HEK293 (cell line): ENCODE data around the gene SCFD2.

ENCODE experiments used
- CTCF ChIA-PET: fragments of 350-600 bp; formaldehyde crosslinking; extraction: SDS; loops from one replicate; lab custom pipeline; 2021; ENCODE audit warnings: antibody characterized with exemption; lab: Yijun Ruan, JAX
- POLR2A ChIA-PET: fragments of 300-600 bp; formaldehyde crosslinking; extraction: SDS; loops from one replicate; lab custom pipeline; 2020; ENCODE audit warnings: antibody characterized with exemption, inconsistent platforms; lab: Yijun Ruan, JAX
- H3K27ac ChIP-seq: fragments of 200-500 bp; sonication (Bioruptor generic); 2 replicates; pipeline ENCODE4 v1.5.1; 2014; ENCODE audit warnings: low read depth, low read length, control low read depth, inconsistent platforms; ENCODE audit errors: extremely low read depth
- H3K36me3 ChIP-seq, 2 experiments: fragments of 200-500 bp in 1 of 2; sonication (Bioruptor generic) in 1 of 2; 1 replicate in 1 of 2; 2 replicates in 1 of 2; pipeline ENCODE4 v1.5.1; 2014 to 2017; ENCODE audit warnings: inconsistent platforms in 2 of 2, low read length in 2 of 2; ENCODE audit not compliant: control insufficient read depth in 2 of 2, insufficient read depth in 1 of 2
- H3K4me1 ChIP-seq: fragments of 200-500 bp; sonication (Bioruptor generic); 2 replicates; pipeline ENCODE4 v1.5.1; 2014; ENCODE audit warnings: mild to moderate bottlenecking, low read length, inconsistent platforms; ENCODE audit not compliant: control insufficient read depth, insufficient read depth
- H3K4me3 ChIP-seq: 2 replicates; pipeline ENCODE4 v1.5.1; 2011; ENCODE audit warnings: low read depth, mild to moderate bottlenecking, control low read depth, low read length, moderate library complexity
- H3K9me3 ChIP-seq: fragments of 200-500 bp; sonication (Bioruptor generic); 2 replicates; pipeline ENCODE4 v1.5.1; 2014; ENCODE audit warnings: low read depth, low read length, inconsistent platforms; ENCODE audit not compliant: control insufficient read depth, insufficient read depth
- KLF10 ChIP-seq: fragments of 450-650 bp; IDR thresholded peaks from 2 replicates; pipeline ENCODE4 v1.5.1; 2018; ENCODE audit warnings: missing biosample characterization, mild to moderate bottlenecking, missing genetic modification characterization
- KLF7 ChIP-seq: fragments of 450-650 bp; formaldehyde crosslinking; IDR thresholded peaks from 2 replicates; pipeline ENCODE4 v1.5.1; 2016; ENCODE audit warnings: missing biosample characterization, missing genetic modification characterization, borderline replicate concordance
- RBAK ChIP-seq: fragments of 450-650 bp; formaldehyde crosslinking; IDR thresholded peaks from 2 replicates; pipeline ENCODE4 v1.5.1; 2016; ENCODE audit warnings: missing biosample characterization, missing genetic modification characterization
- TSHZ1 ChIP-seq: fragments of 450-650 bp; formaldehyde crosslinking; IDR thresholded peaks from 2 replicates; pipeline ENCODE4 v1.5.1; 2016; ENCODE audit warnings: missing biosample characterization, missing genetic modification characterization, borderline replicate concordance
- WT1 ChIP-seq: fragments of 450-650 bp; formaldehyde crosslinking; IDR thresholded peaks from 2 replicates; pipeline ENCODE4 v1.5.1; 2016; ENCODE audit warnings: missing biosample characterization, missing genetic modification characterization
- ZNF155 ChIP-seq: fragments of 450-650 bp; formaldehyde crosslinking; IDR thresholded peaks from 2 replicates; pipeline ENCODE4 v1.5.1; 2016; ENCODE audit warnings: missing biosample characterization, missing genetic modification characterization
- ZNF211 ChIP-seq: fragments of 450-650 bp; formaldehyde crosslinking; IDR thresholded peaks from 2 replicates; pipeline ENCODE4 v1.5.1; 2016; ENCODE audit warnings: low read depth, missing biosample characterization, missing genetic modification characterization
- ZNF223 ChIP-seq: fragments of 450-650 bp; formaldehyde crosslinking; IDR thresholded peaks from 2 replicates; pipeline ENCODE4 v1.5.1; 2016; ENCODE audit warnings: missing biosample characterization, missing genetic modification characterization
- ZNF473 ChIP-seq: fragments of 450-650 bp; formaldehyde crosslinking; IDR thresholded peaks from 2 replicates; pipeline ENCODE4 v1.5.1; 2017; ENCODE audit warnings: missing biosample characterization, missing genetic modification characterization
- ZNF521 ChIP-seq: fragments of 450-650 bp; formaldehyde crosslinking; IDR thresholded peaks from 2 replicates; pipeline ENCODE4 v1.5.1; 2017; ENCODE audit warnings: missing biosample characterization, mild to moderate bottlenecking, missing genetic modification characterization
- ZNF549 ChIP-seq: fragments of 450-650 bp; IDR thresholded peaks from 2 replicates; pipeline ENCODE4 v1.5.1; 2018; ENCODE audit warnings: missing biosample characterization, missing genetic modification characterization, mild to moderate bottlenecking, inconsistent platforms, moderate library complexity
- ZNF600 ChIP-seq: fragments of 450-650 bp; formaldehyde crosslinking; IDR thresholded peaks from 2 replicates; pipeline ENCODE4 v1.5.1; 2016; ENCODE audit warnings: missing biosample characterization, missing genetic modification characterization
- ZNF623 ChIP-seq: fragments of 450-650 bp; formaldehyde crosslinking; IDR thresholded peaks from 2 replicates; pipeline ENCODE4 v1.5.1; 2016; ENCODE audit warnings: missing biosample characterization, missing genetic modification characterization
- ZNF654 ChIP-seq: fragments of 450-650 bp; formaldehyde crosslinking; IDR thresholded peaks from 2 replicates; pipeline ENCODE4 v1.5.1; 2016; ENCODE audit warnings: low read depth, missing biosample characterization, missing genetic modification characterization
- ZNF76 ChIP-seq: fragments of 450-650 bp; formaldehyde crosslinking; IDR thresholded peaks from 2 replicates; pipeline ENCODE4; 2016; ENCODE audit warnings: low read depth, missing biosample characterization, missing genetic modification characterization, borderline replicate concordance
- ZNF785 ChIP-seq: fragments of 450-650 bp; formaldehyde crosslinking; IDR thresholded peaks from 2 replicates; pipeline ENCODE4 v1.5.1; 2016; ENCODE audit warnings: missing biosample characterization, missing genetic modification characterization
- TF ChIP-seq, protein P1 (sequence below): fragments of 450-650 bp; IDR thresholded peaks from 2 replicates; pipeline ENCODE4 v1.5.1; 2018; ENCODE audit warnings: missing biosample characterization, missing genetic modification characterization
- TF ChIP-seq, protein P2 (sequence below): fragments of 450-650 bp; formaldehyde crosslinking; IDR thresholded peaks from 2 replicates; pipeline ENCODE4 v1.5.1; 2016; ENCODE audit warnings: missing biosample characterization, missing genetic modification characterization, low read depth
- TF ChIP-seq, protein P3 (sequence below): fragments of 450-650 bp; formaldehyde crosslinking; conservative IDR thresholded peaks from 2 replicates; pipeline ENCODE4 v1.5.1; 2016; ENCODE audit warnings: low read depth, missing biosample characterization, missing genetic modification characterization

The SCFD2 gene

DNA sequence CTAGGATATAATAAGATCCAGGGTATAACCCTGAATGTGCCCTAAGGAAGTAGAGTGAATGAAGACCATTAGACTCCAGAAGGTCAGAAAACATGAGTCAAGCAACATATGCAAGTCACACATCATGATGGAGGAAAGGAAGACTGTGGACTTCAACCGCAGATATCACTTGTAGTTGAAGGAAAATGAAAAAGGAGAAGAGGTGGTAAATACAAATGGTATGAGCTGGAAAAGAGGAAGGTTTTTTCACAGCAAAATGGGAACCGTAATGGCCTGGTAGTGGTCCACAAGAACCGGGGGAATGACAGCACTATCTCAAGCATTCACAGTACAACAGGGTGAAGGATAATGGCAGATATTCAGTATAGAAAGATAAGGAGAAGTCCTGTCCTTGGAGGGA lies 5.2 kb upstream of the SCFD2 start:
- H3K36me3 ChIP-seq, result no peaks in the 10 kb centered on the region

DNA sequence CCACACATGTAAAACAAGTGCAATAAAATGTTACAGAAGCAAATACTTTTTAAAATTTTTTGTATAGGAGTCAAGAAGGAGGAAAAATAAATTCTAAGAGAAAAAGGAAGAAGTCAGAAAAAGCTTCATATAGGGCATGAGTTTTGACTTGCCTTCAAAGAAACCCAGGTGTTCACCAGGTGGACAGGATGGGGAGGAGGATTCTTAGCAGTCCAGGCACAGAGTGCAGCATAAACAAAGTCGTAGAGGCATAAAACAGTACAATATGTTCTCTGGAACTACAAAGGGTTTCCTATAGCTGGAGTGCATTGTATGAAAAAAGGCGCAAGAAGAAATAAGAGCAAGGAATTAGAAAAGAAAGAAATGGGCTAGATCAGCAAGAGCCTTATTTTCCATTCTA lies 1.9 kb upstream of the SCFD2 start:
- Histone ChIP-seq H3K9me3 (no peaks in the 10 kb centered on the region), H3K36me3 (no peaks in the 10 kb centered on the region), H3K4me3 (no peak overlapping the region), H3K27ac (no peak overlapping the region), H3K4me1 (no peaks in the 10 kb centered on the region)
- TF ChIP-seq KLF7 (tag by site-specific recombination) (no peak), ZNF223 (tag by site-specific recombination) (no peak), ZNF785 (tag by site-specific recombination) (no peak), WT1 (no peak), ZNF654 (tag by site-specific recombination) (no peak), ZNF623 (no peak), RBAK (tag by site-specific recombination) (no peak), KLF10 (no peak)
- CTCF ChIA-PET, result no interaction called here
- POLR2A ChIA-PET, result no interaction called here

More for the DNA sequence above, 5.2 kb upstream of the SCFD2 start:
- H3K4me1 ChIP-seq, result no peaks in the 10 kb centered on the region
- CTCF ChIA-PET, result no interaction called here
- POLR2A ChIA-PET, result no interaction called here
- no peak overlapping the region for H3K27ac ChIP-seq
- no peak overlapping the region for H3K4me3 ChIP-seq
- H3K9me3 ChIP-seq, result no peaks in the 10 kb centered on the region
- TF ChIP-seq TSHZ1 (tag by site-specific recombination) (no peak), ZNF473 (tag by site-specific recombination) (no peak), ZNF521 (tag by site-specific recombination) (no peak), ZNF155 (tag by site-specific recombination) (no peak), ZNF549 (tag by site-specific recombination) (no peak)
- TF ChIP-seq, protein P1, sequence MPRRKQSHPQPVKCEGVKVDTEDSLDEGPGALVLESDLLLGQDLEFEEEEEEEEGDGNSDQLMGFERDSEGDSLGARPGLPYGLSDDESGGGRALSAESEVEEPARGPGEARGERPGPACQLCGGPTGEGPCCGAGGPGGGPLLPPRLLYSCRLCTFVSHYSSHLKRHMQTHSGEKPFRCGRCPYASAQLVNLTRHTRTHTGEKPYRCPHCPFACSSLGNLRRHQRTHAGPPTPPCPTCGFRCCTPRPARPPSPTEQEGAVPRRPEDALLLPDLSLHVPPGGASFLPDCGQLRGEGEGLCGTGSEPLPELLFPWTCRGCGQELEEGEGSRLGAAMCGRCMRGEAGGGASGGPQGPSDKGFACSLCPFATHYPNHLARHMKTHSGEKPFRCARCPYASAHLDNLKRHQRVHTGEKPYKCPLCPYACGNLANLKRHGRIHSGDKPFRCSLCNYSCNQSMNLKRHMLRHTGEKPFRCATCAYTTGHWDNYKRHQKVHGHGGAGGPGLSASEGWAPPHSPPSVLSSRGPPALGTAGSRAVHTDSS (tag by site-specific recombination), result no peak
- TF ChIP-seq, all 188 proteins: peak for 0

DNA sequence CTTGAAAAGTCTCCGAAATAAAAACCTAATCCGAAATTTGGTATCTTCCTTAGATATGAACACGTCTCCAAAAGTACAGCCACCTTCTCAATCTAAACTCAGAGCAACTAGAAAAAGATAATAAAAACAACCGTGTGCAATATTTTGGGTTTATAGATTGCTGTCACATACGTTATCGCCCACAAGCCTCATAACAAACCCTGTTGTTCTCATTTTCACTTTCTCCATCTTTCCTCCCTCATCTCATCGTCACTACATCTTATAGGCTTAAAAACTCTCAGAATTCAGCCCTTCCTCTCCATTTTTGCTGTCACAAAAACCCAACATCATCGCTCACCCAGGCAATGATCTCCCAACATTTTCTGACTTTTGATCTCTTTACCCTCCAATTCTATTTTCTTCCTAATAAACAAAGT lies 448 bp upstream of the SCFD2 start:
- peak overlapping the region; percentile 17 for H3K4me3 ChIP-seq
- CTCF ChIA-PET, result interaction anchor here (0.7 kb wide), 1 partner anchor 235 kb away, joined by 3 read pairs; no protein-coding TSS in a partner anchor
- TF ChIP-seq KLF10, result 0 out of 2 replicates have a peak, but pooled peaks have one; percentile 9
- no peak for TF ChIP-seq ZNF211 (tag by site-specific recombination)
- TF ChIP-seq, all 188 proteins: peak for 1
- no peaks in the 10 kb centered on the region for H3K9me3 ChIP-seq
- POLR2A ChIA-PET, result no interaction called here
- H3K36me3 ChIP-seq, result no peaks in the 10 kb centered on the region
- no peaks in the 10 kb centered on the region for H3K4me1 ChIP-seq
- no peak overlapping the region for H3K27ac ChIP-seq

- ChIA-PET CTCF (no interaction called here), POLR2A (no interaction called here)
- Histone ChIP-seq H3K4me1 (no peaks in the 10 kb centered on the region), H3K36me3 (no peaks in the 10 kb centered on the region), H3K4me3 (peak overlapping the region; percentile 57), H3K9me3 (no peaks in the 10 kb centered on the region), H3K27ac (no peak overlapping the region; the same call in 1 of the 2 replicates)
- TF ChIP-seq, protein P2, sequence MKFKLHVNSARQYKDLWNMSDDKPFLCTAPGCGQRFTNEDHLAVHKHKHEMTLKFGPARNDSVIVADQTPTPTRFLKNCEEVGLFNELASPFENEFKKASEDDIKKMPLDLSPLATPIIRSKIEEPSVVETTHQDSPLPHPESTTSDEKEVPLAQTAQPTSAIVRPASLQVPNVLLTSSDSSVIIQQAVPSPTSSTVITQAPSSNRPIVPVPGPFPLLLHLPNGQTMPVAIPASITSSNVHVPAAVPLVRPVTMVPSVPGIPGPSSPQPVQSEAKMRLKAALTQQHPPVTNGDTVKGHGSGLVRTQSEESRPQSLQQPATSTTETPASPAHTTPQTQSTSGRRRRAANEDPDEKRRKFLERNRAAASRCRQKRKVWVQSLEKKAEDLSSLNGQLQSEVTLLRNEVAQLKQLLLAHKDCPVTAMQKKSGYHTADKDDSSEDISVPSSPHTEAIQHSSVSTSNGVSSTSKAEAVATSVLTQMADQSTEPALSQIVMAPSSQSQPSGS (tag by site-specific recombination), result no peak
- peak; percentile 76; the same call in 1 of the 2 replicates for TF ChIP-seq ZNF600 (tag by site-specific recombination)
- TF ChIP-seq, protein P3, sequence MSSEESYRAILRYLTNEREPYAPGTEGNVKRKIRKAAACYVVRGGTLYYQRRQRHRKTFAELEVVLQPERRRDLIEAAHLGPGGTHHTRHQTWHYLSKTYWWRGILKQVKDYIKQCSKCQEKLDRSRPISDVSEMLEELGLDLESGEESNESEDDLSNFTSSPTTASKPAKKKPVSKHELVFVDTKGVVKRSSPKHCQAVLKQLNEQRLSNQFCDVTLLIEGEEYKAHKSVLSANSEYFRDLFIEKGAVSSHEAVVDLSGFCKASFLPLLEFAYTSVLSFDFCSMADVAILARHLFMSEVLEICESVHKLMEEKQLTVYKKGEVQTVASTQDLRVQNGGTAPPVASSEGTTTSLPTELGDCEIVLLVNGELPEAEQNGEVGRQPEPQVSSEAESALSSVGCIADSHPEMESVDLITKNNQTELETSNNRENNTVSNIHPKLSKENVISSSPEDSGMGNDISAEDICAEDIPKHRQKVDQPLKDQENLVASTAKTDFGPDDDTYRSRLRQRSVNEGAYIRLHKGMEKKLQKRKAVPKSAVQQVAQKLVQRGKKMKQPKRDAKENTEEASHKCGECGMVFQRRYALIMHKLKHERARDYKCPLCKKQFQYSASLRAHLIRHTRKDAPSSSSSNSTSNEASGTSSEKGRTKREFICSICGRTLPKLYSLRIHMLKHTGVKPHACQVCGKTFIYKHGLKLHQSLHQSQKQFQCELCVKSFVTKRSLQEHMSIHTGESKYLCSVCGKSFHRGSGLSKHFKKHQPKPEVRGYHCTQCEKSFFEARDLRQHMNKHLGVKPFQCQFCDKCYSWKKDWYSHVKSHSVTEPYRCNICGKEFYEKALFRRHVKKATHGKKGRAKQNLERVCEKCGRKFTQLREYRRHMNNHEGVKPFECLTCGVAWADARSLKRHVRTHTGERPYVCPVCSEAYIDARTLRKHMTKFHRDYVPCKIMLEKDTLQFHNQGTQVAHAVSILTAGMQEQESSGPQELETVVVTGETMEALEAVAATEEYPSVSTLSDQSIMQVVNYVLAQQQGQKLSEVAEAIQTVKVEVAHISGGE (tag by site-specific recombination), result peak; percentile 93
- peak; percentile 65; the same call in 1 of the 2 replicates for TF ChIP-seq ZNF76 (tag by site-specific recombination)
- TF ChIP-seq ZNF654 (tag by site-specific recombination), result no peak
These were observed 758 bp downstream of the SCFD2 start for GRCh38 chr4:53365121-53365485.
